ENCODE measurements around the gene ZNRF2.

The ZNRF2 gene

GRCh38 chr7:30363778-30364563 lies 79.6 kb downstream of the ZNRF2 start:
- no peak overlapping the region for H3K4me3 ChIP-seq (replicated peaks; ENCODE audit: low read depth, low read length)
- TF ChIP-seq CTCF (IDR thresholded peaks at IDR 0.05; ENCODE audit: insufficient read depth, low read length, poor library complexity, severe bottlenecking), result no peak
- DNase-seq (ENCODE audit: extremely low read depth, insufficient read length), result peak; percentile 20
- H3K27me3 ChIP-seq (replicated peaks; ENCODE audit: control insufficient read depth, insufficient read depth, low read length), result no peaks in the 10 kb centered on the region
- H3K36me3 ChIP-seq (ENCODE audit: control insufficient read depth, insufficient read depth, low read length), result no peaks in the 10 kb centered on the region

- no peak for DNase-seq (ENCODE audit: extremely low read depth, insufficient read length)
- Histone ChIP-seq H3K4me3 (replicated peaks; ENCODE audit: low read depth, low read length) (no peak overlapping the region), H3K36me3 (ENCODE audit: control insufficient read depth, insufficient read depth, low read length) (no peaks in the 10 kb centered on the region), H3K27me3 (replicated peaks; ENCODE audit: control insufficient read depth, insufficient read depth, low read length) (no peaks in the 10 kb centered on the region)
- TF ChIP-seq CTCF (IDR thresholded peaks at IDR 0.05; ENCODE audit: insufficient read depth, low read length, poor library complexity, severe bottlenecking), result no peak
Measured at GRCh38 chr7:30364773-30365172, 80.4 kb downstream of the ZNRF2 start.

GRCh38 chr7:30365621-30366020 lies 81.2 kb downstream of the ZNRF2 start:
- TF ChIP-seq CTCF (IDR thresholded peaks at IDR 0.05; ENCODE audit: insufficient read depth, low read length, poor library complexity, severe bottlenecking), result no peak
- DNase-seq (ENCODE audit: extremely low read depth, insufficient read length), result no peak
- no peaks in the 10 kb centered on the region for H3K27me3 ChIP-seq (replicated peaks; ENCODE audit: control insufficient read depth, insufficient read depth, low read length)
- no peaks in the 10 kb centered on the region for H3K36me3 ChIP-seq (ENCODE audit: control insufficient read depth, insufficient read depth, low read length)
- no peak overlapping the region for H3K4me3 ChIP-seq (replicated peaks; ENCODE audit: low read depth, low read length)

- no peak for TF ChIP-seq CTCF (IDR thresholded peaks at IDR 0.05; ENCODE audit: insufficient read depth, low read length, poor library complexity, severe bottlenecking)
Measured at GRCh38 chr7:30366606-30367005, 82.2 kb downstream of the ZNRF2 start.

GRCh38 chr7:30367561-30367960 lies 83.2 kb downstream of the ZNRF2 start:
- no peak for TF ChIP-seq CTCF (IDR thresholded peaks at IDR 0.05; ENCODE audit: insufficient read depth, low read length, poor library complexity, severe bottlenecking)
- no peak for DNase-seq (ENCODE audit: extremely low read depth, insufficient read length)
- Histone ChIP-seq H3K4me3 (replicated peaks; ENCODE audit: low read depth, low read length) (no peak overlapping the region), H3K36me3 (ENCODE audit: control insufficient read depth, insufficient read depth, low read length) (no peaks in the 10 kb centered on the region; the same call in 1 of the 2 replicates), H3K27me3 (replicated peaks; ENCODE audit: control insufficient read depth, insufficient read depth, low read length) (no peaks in the 10 kb centered on the region)

More at GRCh38 chr7:30366606-30367005, 82.2 kb downstream of the ZNRF2 start:
- Histone ChIP-seq H3K27me3 (replicated peaks; ENCODE audit: control insufficient read depth, insufficient read depth, low read length) (no peaks in the 10 kb centered on the region), H3K4me3 (replicated peaks; ENCODE audit: low read depth, low read length) (no peak overlapping the region), H3K36me3 (ENCODE audit: control insufficient read depth, insufficient read depth, low read length) (no peaks in the 10 kb centered on the region; the same call in 1 of the 2 replicates)
- DNase-seq (ENCODE audit: extremely low read depth, insufficient read length), result no peak

Data from GM06990 (cell line).